ENCODE measurements around the gene MAPK8IP3.

Gene MAPK8IP3

DNA sequence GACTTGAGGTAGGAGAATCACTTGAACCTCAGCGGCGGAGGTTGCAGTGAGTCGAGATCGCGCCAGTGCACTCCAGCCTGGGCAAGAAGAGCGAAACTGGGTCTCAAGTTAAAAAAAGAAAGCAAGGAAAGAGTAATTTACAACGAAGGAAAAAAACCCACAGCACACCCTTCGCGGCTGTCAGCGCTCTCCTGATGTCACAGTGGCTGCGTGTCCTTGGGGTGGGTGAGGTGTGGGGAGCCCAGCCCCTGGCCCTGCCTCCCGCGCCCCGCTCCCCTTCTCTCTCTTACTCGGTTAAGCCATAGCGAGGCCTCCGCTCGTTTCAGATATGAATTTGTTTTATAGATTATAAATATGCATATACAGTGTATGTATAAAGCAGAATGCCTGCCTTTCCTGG lies 28.7 kb upstream of the MAPK8IP3 start:
- TF ChIP-seq, protein P1, sequence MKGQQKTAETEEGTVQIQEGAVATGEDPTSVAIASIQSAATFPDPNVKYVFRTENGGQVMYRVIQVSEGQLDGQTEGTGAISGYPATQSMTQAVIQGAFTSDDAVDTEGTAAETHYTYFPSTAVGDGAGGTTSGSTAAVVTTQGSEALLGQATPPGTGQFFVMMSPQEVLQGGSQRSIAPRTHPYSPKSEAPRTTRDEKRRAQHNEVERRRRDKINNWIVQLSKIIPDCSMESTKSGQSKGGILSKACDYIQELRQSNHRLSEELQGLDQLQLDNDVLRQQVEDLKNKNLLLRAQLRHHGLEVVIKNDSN (IDR thresholded peaks at IDR 0.05) = no peak
- TF ChIP-seq RAD21 (IDR thresholded peaks at IDR 0.05; ENCODE audit: low read depth) (no peak), TAF1 (IDR thresholded peaks at IDR 0.05; ENCODE audit: low read depth) (no peak), TEAD4 (IDR thresholded peaks at IDR 0.05) (no peak), NFIC (IDR thresholded peaks at IDR 0.05) (no peak), EP300 (IDR thresholded peaks at IDR 0.05; ENCODE audit: borderline replicate concordance) (no peak), CREB1 (IDR thresholded peaks at IDR 0.05; ENCODE audit: low read depth) (no peak), TCF12 (IDR thresholded peaks at IDR 0.05; ENCODE audit: low read depth) (no peak), FOXM1 (IDR thresholded peaks at IDR 0.05; ENCODE audit: borderline replicate concordance, low read depth) (no peak), CEBPB (IDR thresholded peaks at IDR 0.05) (no peak), EGR1 (IDR thresholded peaks at IDR 0.05) (no peak), YY1 (IDR thresholded peaks at IDR 0.05; ENCODE audit: low read depth) (no peak), ZBTB7A (IDR thresholded peaks at IDR 0.05; ENCODE audit: low read depth) (no peak)
- TF ChIP-seq, protein P2, sequence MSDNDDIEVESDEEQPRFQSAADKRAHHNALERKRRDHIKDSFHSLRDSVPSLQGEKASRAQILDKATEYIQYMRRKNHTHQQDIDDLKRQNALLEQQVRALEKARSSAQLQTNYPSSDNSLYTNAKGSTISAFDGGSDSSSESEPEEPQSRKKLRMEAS (IDR thresholded peaks at IDR 0.05) = no peak
- TF ChIP-seq, protein P3, sequence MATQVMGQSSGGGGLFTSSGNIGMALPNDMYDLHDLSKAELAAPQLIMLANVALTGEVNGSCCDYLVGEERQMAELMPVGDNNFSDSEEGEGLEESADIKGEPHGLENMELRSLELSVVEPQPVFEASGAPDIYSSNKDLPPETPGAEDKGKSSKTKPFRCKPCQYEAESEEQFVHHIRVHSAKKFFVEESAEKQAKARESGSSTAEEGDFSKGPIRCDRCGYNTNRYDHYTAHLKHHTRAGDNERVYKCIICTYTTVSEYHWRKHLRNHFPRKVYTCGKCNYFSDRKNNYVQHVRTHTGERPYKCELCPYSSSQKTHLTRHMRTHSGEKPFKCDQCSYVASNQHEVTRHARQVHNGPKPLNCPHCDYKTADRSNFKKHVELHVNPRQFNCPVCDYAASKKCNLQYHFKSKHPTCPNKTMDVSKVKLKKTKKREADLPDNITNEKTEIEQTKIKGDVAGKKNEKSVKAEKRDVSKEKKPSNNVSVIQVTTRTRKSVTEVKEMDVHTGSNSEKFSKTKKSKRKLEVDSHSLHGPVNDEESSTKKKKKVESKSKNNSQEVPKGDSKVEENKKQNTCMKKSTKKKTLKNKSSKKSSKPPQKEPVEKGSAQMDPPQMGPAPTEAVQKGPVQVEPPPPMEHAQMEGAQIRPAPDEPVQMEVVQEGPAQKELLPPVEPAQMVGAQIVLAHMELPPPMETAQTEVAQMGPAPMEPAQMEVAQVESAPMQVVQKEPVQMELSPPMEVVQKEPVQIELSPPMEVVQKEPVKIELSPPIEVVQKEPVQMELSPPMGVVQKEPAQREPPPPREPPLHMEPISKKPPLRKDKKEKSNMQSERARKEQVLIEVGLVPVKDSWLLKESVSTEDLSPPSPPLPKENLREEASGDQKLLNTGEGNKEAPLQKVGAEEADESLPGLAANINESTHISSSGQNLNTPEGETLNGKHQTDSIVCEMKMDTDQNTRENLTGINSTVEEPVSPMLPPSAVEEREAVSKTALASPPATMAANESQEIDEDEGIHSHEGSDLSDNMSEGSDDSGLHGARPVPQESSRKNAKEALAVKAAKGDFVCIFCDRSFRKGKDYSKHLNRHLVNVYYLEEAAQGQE (IDR thresholded peaks at IDR 0.05; ENCODE audit: low read depth) = no peak

DNA sequence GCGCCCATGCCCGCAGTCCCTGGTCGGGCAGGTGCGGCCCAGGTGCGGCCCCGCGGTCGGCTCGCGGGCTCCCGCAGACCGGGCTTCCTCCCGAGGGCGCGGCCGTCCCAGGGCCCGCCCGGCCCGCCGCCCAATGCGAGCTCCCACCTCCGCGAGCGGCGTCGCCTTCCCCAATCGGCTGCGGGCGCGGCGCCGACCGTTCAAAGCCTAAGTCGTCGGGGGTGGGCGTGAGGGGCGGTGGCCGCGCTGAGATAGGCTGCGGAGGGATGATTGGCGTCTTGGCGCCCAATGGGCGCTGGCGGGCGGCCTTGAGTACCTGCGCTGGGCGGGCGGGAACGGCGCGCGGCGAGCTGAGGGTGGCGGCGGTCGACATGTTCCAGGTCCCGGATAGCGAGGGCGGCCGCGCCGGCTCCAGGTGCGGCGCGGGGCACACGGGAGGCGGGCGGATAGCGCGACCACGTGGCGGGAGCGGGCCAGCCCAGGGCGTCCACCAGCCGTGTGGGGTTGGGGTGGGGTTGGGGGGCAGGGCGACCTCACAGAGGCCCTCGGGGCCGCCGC lies 28.0 kb upstream of the MAPK8IP3 start, which contains the start of gene JPT2:
Gene JPT2 (plus strand): TSS at position 338 of the 558 bp plus-strand sequence. CDS start 34 bp downstream, at position 372.
- TF ChIP-seq ZBTB7A (IDR thresholded peaks at IDR 0.05; ENCODE audit: low read depth) (no peak), TAF1 (IDR thresholded peaks at IDR 0.05; ENCODE audit: low read depth) (peak; percentile 72), TEAD4 (IDR thresholded peaks at IDR 0.05) (no peak), FOXM1 (IDR thresholded peaks at IDR 0.05; ENCODE audit: borderline replicate concordance, low read depth) (no peak), CEBPB (IDR thresholded peaks at IDR 0.05) (no peak), RAD21 (IDR thresholded peaks at IDR 0.05; ENCODE audit: low read depth) (no peak), EGR1 (IDR thresholded peaks at IDR 0.05) (peak; percentile 60; the same call in 1 of the 2 replicates), EP300 (IDR thresholded peaks at IDR 0.05; ENCODE audit: borderline replicate concordance) (no peak; the same call in 1 of the 2 replicates), NFIC (IDR thresholded peaks at IDR 0.05) (no peak), TCF12 (IDR thresholded peaks at IDR 0.05; ENCODE audit: low read depth) (no peak), YY1 (IDR thresholded peaks at IDR 0.05; ENCODE audit: low read depth) (peak; percentile 77), CREB1 (IDR thresholded peaks at IDR 0.05; ENCODE audit: low read depth) (peak; percentile 36; the same call in 1 of the 2 replicates)
- TF ChIP-seq, protein P3 (IDR thresholded peaks at IDR 0.05; ENCODE audit: low read depth) = no peak
- TF ChIP-seq, protein P1 (IDR thresholded peaks at IDR 0.05) = peak; percentile 41; the same call in 1 of the 2 replicates
- TF ChIP-seq, protein P2 (IDR thresholded peaks at IDR 0.05) = peak; percentile 83

DNA sequence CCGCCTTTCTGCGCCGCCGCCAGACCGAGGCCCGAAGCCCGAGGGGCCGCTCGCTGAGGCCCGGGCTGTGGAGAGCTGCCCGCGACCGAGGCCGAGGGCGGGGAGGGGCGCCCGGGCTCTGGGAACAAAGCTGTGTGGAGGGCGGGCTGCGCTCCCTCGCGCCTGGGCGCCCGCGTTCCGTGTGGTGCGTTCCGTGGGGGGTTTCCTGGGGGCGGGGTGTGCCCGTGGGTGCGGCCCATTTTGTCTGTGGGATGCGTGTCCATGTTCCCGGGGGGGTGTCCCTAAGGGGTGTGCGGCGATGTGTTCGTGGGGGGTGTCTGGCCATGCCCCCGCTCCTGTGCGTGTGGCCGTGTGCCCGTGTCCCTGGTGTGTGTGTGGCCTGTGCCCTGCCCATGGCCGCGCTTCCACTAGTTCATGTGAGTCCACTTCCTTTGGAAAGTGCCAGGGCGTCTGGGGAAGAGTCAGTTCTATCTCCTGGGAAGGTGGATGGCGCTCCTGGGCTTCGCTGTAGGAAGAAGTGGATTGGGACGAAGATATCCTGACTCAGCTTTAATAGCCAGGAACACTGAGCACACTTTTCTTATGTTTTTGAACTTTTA lies 27.4 kb upstream of the MAPK8IP3 start:
- TF ChIP-seq ZBTB7A (IDR thresholded peaks at IDR 0.05; ENCODE audit: low read depth) (0 out of 2 replicates have a peak, but pooled peaks have one; percentile 40), EGR1 (IDR thresholded peaks at IDR 0.05) (0 out of 2 replicates have a peak, but pooled peaks have one; percentile 7), RAD21 (IDR thresholded peaks at IDR 0.05; ENCODE audit: low read depth) (no peak), NFIC (IDR thresholded peaks at IDR 0.05) (0 out of 2 replicates have a peak, but pooled peaks have one; percentile 7)

DNA sequence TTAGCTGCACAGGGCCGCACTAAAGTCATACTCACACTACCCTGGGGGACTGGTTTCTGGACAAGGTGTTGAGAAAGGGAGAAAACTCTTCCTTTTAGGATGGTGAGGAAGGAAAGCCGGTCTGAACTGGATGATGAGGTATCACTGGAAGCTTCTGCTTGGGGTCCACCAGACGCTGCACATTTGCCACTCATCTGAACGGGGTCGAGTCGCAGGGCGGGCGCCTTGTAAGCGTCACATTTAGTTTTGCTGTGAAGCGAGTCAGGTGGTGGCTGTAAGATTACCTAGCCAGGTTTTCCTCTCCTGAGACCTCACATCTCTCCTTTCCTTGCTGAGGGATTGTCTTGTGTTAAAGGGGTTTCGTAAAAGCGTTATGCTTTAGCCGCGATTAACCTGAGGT lies 25.6 kb upstream of the MAPK8IP3 start:
- TF ChIP-seq, protein P2 (IDR thresholded peaks at IDR 0.05) = no peak
- TF ChIP-seq ZBTB7A (IDR thresholded peaks at IDR 0.05; ENCODE audit: low read depth) (no peak), TAF1 (IDR thresholded peaks at IDR 0.05; ENCODE audit: low read depth) (no peak), YY1 (IDR thresholded peaks at IDR 0.05; ENCODE audit: low read depth) (no peak), EP300 (IDR thresholded peaks at IDR 0.05; ENCODE audit: borderline replicate concordance) (no peak)

DNA sequence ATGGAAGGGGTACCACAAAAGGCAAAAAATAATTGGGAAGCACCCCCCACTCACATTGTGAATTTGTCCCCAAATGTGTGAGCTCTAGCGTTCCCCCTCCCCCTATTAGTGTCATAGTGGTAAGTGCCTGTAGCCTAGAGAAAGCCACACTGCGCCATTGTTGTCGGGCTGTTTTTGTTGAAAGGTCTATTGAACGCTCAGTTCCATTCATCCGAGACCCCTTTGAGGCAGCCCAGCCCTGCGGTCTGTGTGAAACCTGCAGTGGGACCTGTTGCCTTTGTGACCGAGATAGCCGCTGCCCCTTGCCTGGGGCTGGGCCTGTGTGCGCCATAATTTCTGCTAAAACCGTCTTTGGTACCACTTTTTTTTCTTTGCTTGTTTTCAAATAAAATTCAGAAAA lies 25.0 kb upstream of the MAPK8IP3 start:
- TF ChIP-seq TEAD4 (IDR thresholded peaks at IDR 0.05) (no peak), EGR1 (IDR thresholded peaks at IDR 0.05) (no peak), CEBPB (IDR thresholded peaks at IDR 0.05) (no peak), EP300 (IDR thresholded peaks at IDR 0.05; ENCODE audit: borderline replicate concordance) (no peak), YY1 (IDR thresholded peaks at IDR 0.05; ENCODE audit: low read depth) (no peak), RAD21 (IDR thresholded peaks at IDR 0.05; ENCODE audit: low read depth) (no peak), ZBTB7A (IDR thresholded peaks at IDR 0.05; ENCODE audit: low read depth) (no peak), TAF1 (IDR thresholded peaks at IDR 0.05; ENCODE audit: low read depth) (no peak), FOXM1 (IDR thresholded peaks at IDR 0.05; ENCODE audit: borderline replicate concordance, low read depth) (no peak)
- TF ChIP-seq, protein P2 (IDR thresholded peaks at IDR 0.05) = no peak
- TF ChIP-seq, protein P1 (IDR thresholded peaks at IDR 0.05) = no peak
